AG04449 (cell line): ENCODE data around the gene CREM.

Source experiments
- CTCF ChIA-PET: fragments of 350-600 bp; formaldehyde crosslinking; extraction: SDS; loops from one replicate; lab custom pipeline; 2021; ENCODE audit warnings: antibody characterized with exemption; lab: Yijun Ruan, JAX
- POLR2A ChIA-PET: fragments of 400-600, 350-600 bp; formaldehyde crosslinking; extraction: SDS; loops from one replicate; lab custom pipeline; 2020; ENCODE audit warnings: antibody characterized with exemption, inconsistent platforms; lab: Yijun Ruan, JAX
- DNase-seq: peaks from one replicate; pipeline ENCODE4 v3.0.0-alpha.2; 2010; ENCODE audit warnings: low read depth, low spot score
- H3K4me3 ChIP-seq: 2 replicates; pipeline ENCODE4 v1.5.1; 2011; ENCODE audit warnings: low read depth, mild to moderate bottlenecking, control low read depth, low read length
- TF ChIP-seq, protein P1 (sequence below): IDR thresholded peaks from one replicate; pipeline ENCODE4 v1.5.1; 2011; ENCODE audit warnings: mild to moderate bottlenecking, moderate library complexity, low read length, control low read depth, inconsistent platforms; ENCODE audit not compliant: insufficient read depth; ENCODE audit errors: missing control alignments

The CREM gene

DNA sequence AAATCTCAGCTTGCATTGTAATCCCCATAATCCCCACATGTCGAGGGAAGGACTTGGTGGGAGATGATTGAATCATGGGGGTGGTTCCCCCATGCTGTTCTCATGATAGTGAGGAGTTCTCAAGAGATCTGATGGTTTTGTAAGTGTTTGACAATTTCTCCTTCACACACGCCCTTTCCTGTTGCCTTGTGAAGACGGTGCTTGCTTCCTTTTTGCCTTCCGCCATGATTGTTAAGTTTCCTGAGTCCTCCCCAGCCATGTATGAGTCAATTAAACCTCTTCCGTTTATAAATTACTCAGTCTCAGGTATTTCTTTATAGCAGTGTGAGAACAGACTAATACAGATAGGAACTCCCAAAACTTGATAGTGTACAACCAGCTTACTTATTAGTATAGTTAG, 98.6 kb downstream of the CREM start:
- H3K4me3 ChIP-seq: no peak overlapping the region
- TF ChIP-seq, protein P1, sequence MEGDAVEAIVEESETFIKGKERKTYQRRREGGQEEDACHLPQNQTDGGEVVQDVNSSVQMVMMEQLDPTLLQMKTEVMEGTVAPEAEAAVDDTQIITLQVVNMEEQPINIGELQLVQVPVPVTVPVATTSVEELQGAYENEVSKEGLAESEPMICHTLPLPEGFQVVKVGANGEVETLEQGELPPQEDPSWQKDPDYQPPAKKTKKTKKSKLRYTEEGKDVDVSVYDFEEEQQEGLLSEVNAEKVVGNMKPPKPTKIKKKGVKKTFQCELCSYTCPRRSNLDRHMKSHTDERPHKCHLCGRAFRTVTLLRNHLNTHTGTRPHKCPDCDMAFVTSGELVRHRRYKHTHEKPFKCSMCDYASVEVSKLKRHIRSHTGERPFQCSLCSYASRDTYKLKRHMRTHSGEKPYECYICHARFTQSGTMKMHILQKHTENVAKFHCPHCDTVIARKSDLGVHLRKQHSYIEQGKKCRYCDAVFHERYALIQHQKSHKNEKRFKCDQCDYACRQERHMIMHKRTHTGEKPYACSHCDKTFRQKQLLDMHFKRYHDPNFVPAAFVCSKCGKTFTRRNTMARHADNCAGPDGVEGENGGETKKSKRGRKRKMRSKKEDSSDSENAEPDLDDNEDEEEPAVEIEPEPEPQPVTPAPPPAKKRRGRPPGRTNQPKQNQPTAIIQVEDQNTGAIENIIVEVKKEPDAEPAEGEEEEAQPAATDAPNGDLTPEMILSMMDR: no peak
- no peak for DNase-seq
- POLR2A ChIA-PET: no interaction called here
- CTCF ChIA-PET: interaction anchor here (0.8 to 13.1 kb wide), 5 partner anchors 10 to 337 kb away, joined by 3 to 283 read pairs (median 3); partner anchors contain the start of gene CREM

DNA sequence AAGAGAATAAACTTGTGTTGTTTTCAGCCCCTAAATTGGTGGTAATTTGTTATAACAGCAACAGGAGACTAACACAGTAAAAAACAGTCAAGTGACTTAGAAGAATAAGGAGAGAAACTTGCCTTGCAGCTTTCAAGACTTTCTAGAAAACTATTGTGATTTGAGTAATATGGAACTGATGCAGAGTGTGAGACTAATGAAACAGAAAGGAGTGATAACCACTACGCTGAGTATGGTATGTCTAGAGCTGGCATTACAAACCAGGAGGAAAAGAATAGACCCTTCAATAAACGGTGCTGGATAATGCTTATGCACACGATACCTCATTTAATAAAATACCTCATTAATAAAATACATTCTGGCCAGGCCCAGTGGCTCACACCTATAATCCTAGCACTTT, 99.9 kb downstream of the CREM start:
- DNase-seq: no peak
- ChIA-PET POLR2A (no interaction called here), CTCF (interaction anchor here (0.9 to 1.3 kb wide), 4 partner anchors 10 to 336 kb away, joined by 3 to 6 read pairs (median 4); no protein-coding TSS in a partner anchor)
- no peak overlapping the region for H3K4me3 ChIP-seq
- TF ChIP-seq, protein P1: no peak

DNA sequence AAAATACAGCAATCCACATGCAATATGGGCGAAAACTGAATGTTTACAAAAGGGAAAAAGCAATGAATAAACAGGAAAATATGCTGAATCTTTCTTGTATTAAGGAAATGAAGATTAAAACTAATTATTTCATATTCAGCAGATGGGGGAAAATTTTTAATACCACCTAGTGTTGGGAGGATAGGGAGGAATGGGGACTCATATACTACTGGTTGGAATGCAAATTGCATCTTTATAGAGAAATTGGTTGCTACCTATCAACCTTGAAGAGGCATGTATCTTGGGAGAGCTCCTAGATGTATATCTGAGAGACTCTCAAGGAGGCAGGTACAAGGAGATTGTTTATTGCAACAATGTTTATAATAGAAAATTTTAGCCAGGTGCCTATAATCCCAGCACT, 101.4 kb downstream of the CREM start:
- ChIA-PET POLR2A (no interaction called here), CTCF (interaction anchor here (1.2 to 3.0 kb wide), 5 partner anchors 8 to 107 kb away, joined by 4 to 14 read pairs (median 5); no protein-coding TSS in a partner anchor)
- no peak overlapping the region for H3K4me3 ChIP-seq
- TF ChIP-seq, protein P1: no peak
- DNase-seq: no peak

DNA sequence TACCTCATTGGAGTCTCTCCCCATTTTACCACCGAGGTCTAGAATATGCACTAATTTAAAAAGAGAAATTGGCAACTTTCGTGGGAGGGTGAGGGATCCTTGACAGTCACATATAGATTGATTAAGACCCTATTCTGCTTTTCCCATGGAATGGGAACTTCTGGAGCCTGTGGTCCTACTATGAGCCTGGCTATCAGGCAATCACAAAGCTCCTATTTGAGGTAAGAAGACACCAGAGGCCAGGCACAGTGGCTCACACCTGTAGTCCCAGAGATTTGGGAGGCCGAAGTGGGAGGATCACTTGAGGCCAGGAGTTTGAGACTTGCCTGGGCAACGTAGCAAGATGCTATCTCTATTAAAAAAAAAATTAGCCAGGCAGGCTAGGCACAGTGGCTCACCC, 105.0 kb downstream of the CREM start:
- POLR2A ChIA-PET: no interaction called here
- CTCF ChIA-PET: interaction anchor here (1.1 to 2.2 kb wide), 3 partner anchors 10 to 36 kb away, joined by 3 to 8 read pairs (median 3); no protein-coding TSS in a partner anchor
- no peak overlapping the region for H3K4me3 ChIP-seq
- TF ChIP-seq, protein P1: no peak
- DNase-seq: no peak

DNA sequence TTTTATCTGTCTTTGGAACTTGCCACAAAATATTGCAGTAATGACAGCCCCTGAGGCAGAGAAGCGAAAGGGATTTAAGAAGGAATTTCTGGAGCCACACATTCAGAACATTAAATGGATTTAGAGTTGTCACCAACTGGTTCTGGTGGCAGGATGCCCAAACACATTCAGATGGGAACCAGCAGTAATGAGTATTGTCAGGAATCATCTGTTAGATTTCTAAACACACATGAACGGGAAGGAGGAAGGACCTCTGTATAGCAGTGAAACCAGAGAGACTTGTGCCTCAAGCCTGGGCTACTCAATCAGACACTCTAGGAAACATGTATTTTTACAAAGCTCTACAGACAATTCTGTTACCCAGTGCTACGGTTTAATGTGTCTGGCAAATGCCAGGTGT, 105.9 kb downstream of the CREM start:
- ChIA-PET CTCF (interaction anchor here (1.2 to 2.2 kb wide), 3 partner anchors 10 to 331 kb away, joined by 3 to 8 read pairs (median 4); no protein-coding TSS in a partner anchor), POLR2A (no interaction called here)
- TF ChIP-seq, protein P1: no peak

DNA sequence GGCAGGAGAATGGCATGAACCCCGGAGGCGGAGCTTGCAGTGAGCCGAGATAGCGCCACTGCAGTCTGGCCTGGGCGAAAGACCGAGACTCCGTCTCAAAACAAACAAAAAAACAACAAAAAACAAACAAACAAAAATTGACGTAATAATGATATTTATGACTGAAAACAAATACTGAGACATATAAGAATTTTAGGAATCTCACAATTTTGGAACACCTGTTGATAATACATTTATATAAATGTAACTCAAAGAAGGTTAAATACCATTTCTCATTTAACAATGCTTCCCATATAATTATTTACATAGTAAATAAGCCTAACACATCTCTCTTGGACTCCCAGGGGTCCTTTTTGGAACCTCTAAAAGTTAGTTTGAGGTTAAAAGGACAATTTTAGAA, 107.4 kb downstream of the CREM start:
- no peak overlapping the region for H3K4me3 ChIP-seq
- TF ChIP-seq, protein P1: no peak
- DNase-seq: no peak
- POLR2A ChIA-PET: no interaction called here
- CTCF ChIA-PET: no interaction called here

More for the DNA sequence above, 105.9 kb downstream of the CREM start:
- H3K4me3 ChIP-seq: no peak overlapping the region
- no peak for DNase-seq
